HEK293 (cell line): ENCODE results near the gene CHMP3.

ENCODE experiments used
- CTCF ChIA-PET: fragments of 350-600 bp; formaldehyde crosslinking; extraction: SDS; loops from one replicate; lab custom pipeline; 2021; ENCODE audit warnings: antibody characterized with exemption; lab: Yijun Ruan, JAX
- POLR2A ChIA-PET: fragments of 300-600 bp; formaldehyde crosslinking; extraction: SDS; loops from one replicate; lab custom pipeline; 2020; ENCODE audit warnings: antibody characterized with exemption, inconsistent platforms; lab: Yijun Ruan, JAX
- H3K27ac ChIP-seq: fragments of 200-500 bp; sonication (Bioruptor generic); 2 replicates; pipeline ENCODE4 v1.5.1; 2014; ENCODE audit warnings: low read depth, low read length, control low read depth, inconsistent platforms; ENCODE audit errors: extremely low read depth
- H3K36me3 ChIP-seq, 2 experiments: fragments of 200-500 bp in 1 of 2; sonication (Bioruptor generic) in 1 of 2; 1 replicate in 1 of 2; 2 replicates in 1 of 2; pipeline ENCODE4 v1.5.1; 2014 to 2017; ENCODE audit warnings: inconsistent platforms in 2 of 2, low read length in 2 of 2; ENCODE audit not compliant: control insufficient read depth in 2 of 2, insufficient read depth in 1 of 2
- H3K4me1 ChIP-seq: fragments of 200-500 bp; sonication (Bioruptor generic); 2 replicates; pipeline ENCODE4 v1.5.1; 2014; ENCODE audit warnings: mild to moderate bottlenecking, low read length, inconsistent platforms; ENCODE audit not compliant: control insufficient read depth, insufficient read depth
- H3K4me3 ChIP-seq: 2 replicates; pipeline ENCODE4 v1.5.1; 2011; ENCODE audit warnings: low read depth, mild to moderate bottlenecking, control low read depth, low read length, moderate library complexity
- H3K9me3 ChIP-seq: fragments of 200-500 bp; sonication (Bioruptor generic); 2 replicates; pipeline ENCODE4 v1.5.1; 2014; ENCODE audit warnings: low read depth, low read length, inconsistent platforms; ENCODE audit not compliant: control insufficient read depth, insufficient read depth
- HOXA7 ChIP-seq: sonication (generic); formaldehyde crosslinking; IDR thresholded peaks from 2 replicates; pipeline ENCODE4 v1.8.1; 2022; ENCODE audit warnings: missing genetic modification reagents, borderline replicate concordance
- KLF17 ChIP-seq: fragments of 450-650 bp; formaldehyde crosslinking; IDR thresholded peaks from 2 replicates; pipeline ENCODE4 v1.5.1; 2016; ENCODE audit warnings: missing biosample characterization, missing genetic modification characterization
- SP2 ChIP-seq: fragments of 450-650 bp; formaldehyde crosslinking; IDR thresholded peaks from 2 replicates; pipeline ENCODE4 v1.5.1; 2016; ENCODE audit warnings: missing biosample characterization, missing genetic modification characterization
- TCF7L2 ChIP-seq: IDR thresholded peaks from 2 replicates; pipeline ENCODE4 v1.6.1; 2011; ENCODE audit warnings: low read depth, mild to moderate bottlenecking, inconsistent platforms, low read length, moderate library complexity, borderline replicate concordance
- YY2 ChIP-seq: fragments of 450-650 bp; formaldehyde crosslinking; IDR thresholded peaks from 2 replicates; pipeline ENCODE4 v1.5.1; 2016; ENCODE audit warnings: missing biosample characterization, missing genetic modification characterization
- ZBTB17 ChIP-seq: fragments of 450-650 bp; formaldehyde crosslinking; IDR thresholded peaks from 2 replicates; pipeline ENCODE4 v1.5.1; 2016; ENCODE audit warnings: missing biosample characterization, missing genetic modification characterization
- ZBTB21 ChIP-seq: fragments of 450-650 bp; formaldehyde crosslinking; IDR thresholded peaks from 2 replicates; pipeline ENCODE4 v1.5.1; 2017; ENCODE audit warnings: missing biosample characterization, missing genetic modification characterization
- ZFP37 ChIP-seq: fragments of 450-650 bp; formaldehyde crosslinking; IDR thresholded peaks from 2 replicates; pipeline ENCODE4 v1.5.1; 2016; ENCODE audit warnings: missing biosample characterization, missing genetic modification characterization
- ZNF138 ChIP-seq: fragments of 450-650 bp; formaldehyde crosslinking; IDR thresholded peaks from 2 replicates; pipeline ENCODE4 v1.5.1; 2016; ENCODE audit warnings: missing biosample characterization, missing genetic modification characterization, borderline replicate concordance
- ZNF155 ChIP-seq: fragments of 450-650 bp; formaldehyde crosslinking; IDR thresholded peaks from 2 replicates; pipeline ENCODE4 v1.5.1; 2016; ENCODE audit warnings: missing biosample characterization, missing genetic modification characterization
- ZNF157 ChIP-seq: fragments of 450-650 bp; formaldehyde crosslinking; IDR thresholded peaks from 2 replicates; pipeline ENCODE4 v1.5.1; 2016; ENCODE audit warnings: missing biosample characterization, missing genetic modification characterization
- ZNF311 ChIP-seq: fragments of 450-650 bp; formaldehyde crosslinking; IDR thresholded peaks from 2 replicates; pipeline ENCODE4 v1.5.1; 2017; ENCODE audit warnings: missing biosample characterization, missing genetic modification characterization, borderline replicate concordance
- ZNF404 ChIP-seq: fragments of 450-650 bp; formaldehyde crosslinking; IDR thresholded peaks from 2 replicates; pipeline ENCODE4 v1.5.1; 2017; ENCODE audit warnings: missing biosample characterization, missing genetic modification characterization
- ZNF416 ChIP-seq: fragments of 450-650 bp; formaldehyde crosslinking; IDR thresholded peaks from 2 replicates; pipeline ENCODE4 v1.5.1; 2016; ENCODE audit warnings: missing biosample characterization, missing genetic modification characterization
- ZNF510 ChIP-seq: fragments of 450-650 bp; formaldehyde crosslinking; IDR thresholded peaks from 2 replicates; pipeline ENCODE4 v1.5.1; 2018; ENCODE audit warnings: mild to moderate bottlenecking, missing genetic modification characterization, missing biosample characterization; ENCODE audit not compliant: insufficient replicate concordance
- ZNF645 ChIP-seq: fragments of 450-650 bp; formaldehyde crosslinking; IDR thresholded peaks from 2 replicates; pipeline ENCODE4; 2016; ENCODE audit warnings: missing biosample characterization, missing genetic modification characterization
- ZNF664 ChIP-seq: fragments of 450-650 bp; formaldehyde crosslinking; IDR thresholded peaks from 2 replicates; pipeline ENCODE4 v1.5.1; 2016; ENCODE audit warnings: missing biosample characterization, missing genetic modification characterization
- ZNF792 ChIP-seq: fragments of 450-650 bp; formaldehyde crosslinking; IDR thresholded peaks from 2 replicates; pipeline ENCODE4 v1.5.1; 2016; ENCODE audit warnings: missing biosample characterization, missing genetic modification characterization

The CHMP3 gene

GRCh38 chr2:86454238-86454637 is 109.0 kb downstream of the CHMP3 start:
- Histone ChIP-seq H3K4me3 (no peak overlapping the region), H3K36me3 (peaks cover 60 to 97% of the 10 kb centered on the region in 2 experiments), H3K9me3 (no peaks in the 10 kb centered on the region), H3K27ac (no peak overlapping the region), H3K4me1 (no peaks in the 10 kb centered on the region; the same call in 1 of the 2 replicates)
- TF ChIP-seq ZNF138 (tag by site-specific recombination) (no peak), ZNF404 (tag by site-specific recombination) (no peak), ZNF311 (tag by site-specific recombination) (no peak), HOXA7 (CRISPR knock-in tag) (no peak), YY2 (tag by site-specific recombination) (no peak), ZNF157 (tag by site-specific recombination) (no peak), SP2 (no peak), ZFP37 (tag by site-specific recombination) (no peak), ZNF792 (tag by site-specific recombination) (no peak), TCF7L2 (no peak), ZNF645 (no peak), ZNF664 (tag by site-specific recombination) (no peak)
- CTCF ChIA-PET: no interaction called here
- POLR2A ChIA-PET: no interaction called here

GRCh38 chr2:86453836-86454235 is 109.4 kb downstream of the CHMP3 start:
- Histone ChIP-seq H3K4me1 (no peaks in the 10 kb centered on the region; the same call in 1 of the 2 replicates), H3K27ac (no peak overlapping the region), H3K36me3 (peaks cover 58 to 93% of the 10 kb centered on the region in 2 experiments), H3K4me3 (no peak overlapping the region), H3K9me3 (no peaks in the 10 kb centered on the region)
- TF ChIP-seq ZNF510 (tag by site-specific recombination) (no peak), ZBTB17 (tag by site-specific recombination) (no peak), ZNF416 (tag by site-specific recombination) (no peak), KLF17 (tag by site-specific recombination) (no peak), ZBTB21 (tag by site-specific recombination) (no peak), ZNF155 (no peak)
- POLR2A ChIA-PET: no interaction called here
- CTCF ChIA-PET: no interaction called here
